ENCODE results near the gene PYGB.

Gene PYGB

DNA sequence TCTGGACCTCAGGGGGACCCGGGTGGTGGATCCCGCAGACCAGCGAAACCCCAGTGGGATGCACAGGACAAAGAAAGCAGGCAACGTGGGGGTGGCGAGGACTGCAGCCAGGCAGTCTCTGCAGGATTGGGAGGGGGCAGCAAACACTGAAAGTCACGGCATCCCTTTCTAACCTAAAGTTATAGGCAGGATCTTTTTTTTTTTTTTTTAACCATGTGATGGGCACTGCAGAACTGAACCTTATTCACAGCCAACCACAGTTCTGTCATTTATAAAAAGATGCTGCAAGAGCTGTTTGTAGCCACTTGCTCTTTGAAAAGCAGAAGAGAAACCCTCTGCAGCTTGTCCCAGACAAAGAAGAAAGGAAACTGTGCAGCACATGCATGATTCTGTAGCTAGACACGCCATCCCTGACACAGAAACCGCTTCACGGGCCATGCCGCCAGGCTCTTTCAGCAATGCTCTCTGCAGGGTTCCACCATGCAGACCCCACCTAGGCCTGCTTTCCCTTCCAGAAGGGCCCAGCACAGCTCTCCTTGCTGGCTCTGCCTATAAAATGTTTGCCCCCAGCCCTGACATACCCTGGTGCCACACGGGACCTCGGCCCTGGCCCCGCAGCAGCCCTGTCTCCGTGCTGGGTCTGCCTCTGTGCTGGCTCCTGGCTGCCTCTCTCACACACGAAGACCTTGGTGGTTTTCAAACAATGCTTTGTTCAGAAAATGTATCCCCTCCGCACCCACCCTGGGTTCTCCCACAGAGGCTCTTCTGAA, 70.8 kb downstream of the PYGB start:
- no peaks in the 10 kb centered on the region for H3K79me1 ChIP-seq (ENCODE audit: low read length)
- no CpG with 5 or more reads among the region's 16 CpGs for WGBS (ENCODE audit: extremely low coverage, insufficient coverage, insufficient read length)
- no peak overlapping the region for H3K9ac ChIP-seq (ENCODE audit: low read length)
- H3K36me3 ChIP-seq (ENCODE audit: control insufficient read depth in 1 of 2, insufficient read depth in 2 of 2, low read length in 2 of 2), result peaks cover 22 to 25% of the 10 kb centered on the region in 2 experiments
- H3K4me3 ChIP-seq (ENCODE audit: low read depth, low read length), result no peak overlapping the region
- H2BK5ac ChIP-seq (ENCODE audit: low read depth, low read length, poor library complexity), result no peak overlapping the region
- H2BK120ac ChIP-seq (ENCODE audit: insufficient read depth, low read length, poor library complexity), result no peak overlapping the region
- no peaks in the 10 kb centered on the region for H3K27me3 ChIP-seq (ENCODE audit: insufficient read depth, low read length)
- H3K4ac ChIP-seq (ENCODE audit: low read depth, low read length), result peak overlapping the region; percentile 25
- no peak overlapping the region for H3K4me2 ChIP-seq (ENCODE audit: low read length)
- no peak overlapping the region for H4K12ac ChIP-seq (ENCODE audit: low read depth, low read length)
- H3K79me2 ChIP-seq (ENCODE audit: control insufficient read depth, insufficient read depth, low read length, poor library complexity), result no peaks in the 10 kb centered on the region
- H4K8ac ChIP-seq (ENCODE audit: low read depth, low read length), result no peak overlapping the region
- H4K91ac ChIP-seq (ENCODE audit: low read depth, low read length), result no peak overlapping the region
- peak in 1 of 2 donors; percentile 13 for DNase-seq
- H3K14ac ChIP-seq (ENCODE audit: low read length), result no peak overlapping the region
- no peaks in the 10 kb centered on the region for H3K9me3 ChIP-seq (ENCODE audit: insufficient read depth, low read depth, low read length)
- H2AFZ ChIP-seq (ENCODE audit: insufficient read depth, low read length, poor library complexity), result no peak overlapping the region
- H3K4me1 ChIP-seq (ENCODE audit: control insufficient read depth in 1 of 2, insufficient read depth in 2 of 2, low read length in 2 of 2), result peaks cover 10 to 20% of the 10 kb centered on the region in 2 experiments
- H2BK12ac ChIP-seq (ENCODE audit: low read length), result no peak overlapping the region
- H3K23ac ChIP-seq (ENCODE audit: low read length), result no peak overlapping the region
- no peak overlapping the region for H3K18ac ChIP-seq (ENCODE audit: low read length)
- no peak overlapping the region for H2AK5ac ChIP-seq (ENCODE audit: low read length)
- H3K27ac ChIP-seq (ENCODE audit: low read depth, low read length), result no peak overlapping the region

GRCh38 chr20:25319241-25320034, 71.6 kb downstream of the PYGB start:
- no peak for DNase-seq
- Histone ChIP-seq H3K4ac (ENCODE audit: low read depth, low read length) (peak overlapping the region; percentile 11), H3K27ac (ENCODE audit: low read depth, low read length) (no peak overlapping the region), H4K91ac (ENCODE audit: low read depth, low read length) (no peak overlapping the region), H3K4me3 (ENCODE audit: low read depth, low read length) (no peak overlapping the region), H4K8ac (ENCODE audit: low read depth, low read length) (no peak overlapping the region), H2BK5ac (ENCODE audit: low read depth, low read length, poor library complexity) (no peak overlapping the region), H3K9me3 (ENCODE audit: insufficient read depth, low read depth, low read length) (no peaks in the 10 kb centered on the region), H3K4me1 (ENCODE audit: control insufficient read depth in 1 of 2, insufficient read depth in 2 of 2, low read length in 2 of 2) (peaks cover 11 to 20% of the 10 kb centered on the region in 2 experiments), H3K27me3 (ENCODE audit: insufficient read depth, low read length) (no peaks in the 10 kb centered on the region), H3K14ac (ENCODE audit: low read length) (no peak overlapping the region), H3K79me2 (ENCODE audit: control insufficient read depth, insufficient read depth, low read length, poor library complexity) (peaks cover 2% of the 10 kb centered on the region), H2BK120ac (ENCODE audit: insufficient read depth, low read length, poor library complexity) (no peak overlapping the region), H3K18ac (ENCODE audit: low read length) (peak overlapping the region; percentile 25), H3K23ac (ENCODE audit: low read length) (no peak overlapping the region), H2AFZ (ENCODE audit: insufficient read depth, low read length, poor library complexity) (no peak overlapping the region), H3K36me3 (ENCODE audit: control insufficient read depth in 1 of 2, insufficient read depth in 2 of 2, low read length in 2 of 2) (peaks cover 22 to 25% of the 10 kb centered on the region in 2 experiments), H4K12ac (ENCODE audit: low read depth, low read length) (no peak overlapping the region), H3K4me2 (ENCODE audit: low read length) (no peak overlapping the region), H3K9ac (ENCODE audit: low read length) (no peak overlapping the region), H2AK5ac (ENCODE audit: low read length) (no peak overlapping the region), H3K79me1 (ENCODE audit: low read length) (no peaks in the 10 kb centered on the region), H2BK12ac (ENCODE audit: low read length) (no peak overlapping the region)
- no CpG with 5 or more reads among the region's 11 CpGs for WGBS (ENCODE audit: extremely low coverage, insufficient coverage, insufficient read length)

DNA sequence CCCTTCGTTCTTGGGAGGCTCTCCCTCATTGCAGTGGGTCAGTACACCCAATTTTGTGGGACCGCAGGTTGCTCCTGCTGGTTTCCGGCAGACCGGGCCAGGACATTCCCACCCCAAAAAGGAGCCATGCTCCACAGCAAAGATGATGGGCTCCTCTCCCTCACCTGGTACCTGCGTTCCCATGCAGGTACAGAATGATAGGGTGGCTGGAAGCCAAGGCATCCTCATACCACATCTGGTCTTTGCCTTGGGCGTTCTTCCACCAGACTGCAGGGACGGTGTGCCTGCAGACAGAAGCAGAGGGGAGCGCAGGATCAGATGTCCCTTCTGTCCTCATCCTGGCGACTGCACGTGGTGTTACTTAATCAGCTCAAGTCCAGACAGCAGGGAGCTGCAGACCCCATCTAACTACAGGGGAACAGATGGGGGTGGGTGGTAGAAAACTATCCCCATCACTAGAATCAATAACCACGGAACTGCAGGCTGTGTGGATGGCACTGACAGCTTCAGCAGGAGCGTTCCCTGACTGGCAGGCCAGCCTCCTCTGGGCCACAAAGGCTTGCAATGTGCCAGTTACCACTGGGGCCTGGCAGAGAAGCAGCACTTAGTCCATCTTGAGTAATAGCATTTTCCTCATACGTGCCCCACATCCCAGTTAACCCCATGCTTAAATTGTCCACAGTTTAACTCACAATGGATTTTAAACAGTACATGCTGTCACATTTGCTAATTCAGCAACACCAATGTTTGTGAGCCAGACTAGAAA, 72.3 kb downstream of the PYGB start:
- H3K18ac ChIP-seq (ENCODE audit: low read length), result peak overlapping the region; percentile 25
- no peak overlapping the region for H2BK120ac ChIP-seq (ENCODE audit: insufficient read depth, low read length, poor library complexity)
- H2AK5ac ChIP-seq (ENCODE audit: low read length), result no peak overlapping the region
- H2BK5ac ChIP-seq (ENCODE audit: low read depth, low read length, poor library complexity), result no peak overlapping the region
- H2AFZ ChIP-seq (ENCODE audit: insufficient read depth, low read length, poor library complexity), result no peak overlapping the region
- peaks cover 11 to 21% of the 10 kb centered on the region in 2 experiments for H3K4me1 ChIP-seq (ENCODE audit: control insufficient read depth in 1 of 2, insufficient read depth in 2 of 2, low read length in 2 of 2)
- peak overlapping the region; percentile 32 for H3K4me3 ChIP-seq (ENCODE audit: low read depth, low read length)
- no peaks in the 10 kb centered on the region for H3K27me3 ChIP-seq (ENCODE audit: insufficient read depth, low read length)
- no peak overlapping the region for H3K27ac ChIP-seq (ENCODE audit: low read depth, low read length)
- H3K79me2 ChIP-seq (ENCODE audit: control insufficient read depth, insufficient read depth, low read length, poor library complexity), result peaks cover 2% of the 10 kb centered on the region
- no CpG with 5 or more reads among the region's 13 CpGs for WGBS (ENCODE audit: extremely low coverage, insufficient coverage, insufficient read length)
- H2BK12ac ChIP-seq (ENCODE audit: low read length), result no peak overlapping the region
- H3K9ac ChIP-seq (ENCODE audit: low read length), result no peak overlapping the region
- H3K4ac ChIP-seq (ENCODE audit: low read depth, low read length), result no peak overlapping the region
- no peak overlapping the region for H3K14ac ChIP-seq (ENCODE audit: low read length)
- H4K8ac ChIP-seq (ENCODE audit: low read depth, low read length), result no peak overlapping the region
- H3K23ac ChIP-seq (ENCODE audit: low read length), result no peak overlapping the region
- peaks cover 22 to 23% of the 10 kb centered on the region in 2 experiments for H3K36me3 ChIP-seq (ENCODE audit: control insufficient read depth in 1 of 2, insufficient read depth in 2 of 2, low read length in 2 of 2)
- H3K4me2 ChIP-seq (ENCODE audit: low read length), result no peak overlapping the region
- no peak overlapping the region for H4K12ac ChIP-seq (ENCODE audit: low read depth, low read length)
- no peaks in the 10 kb centered on the region for H3K79me1 ChIP-seq (ENCODE audit: low read length)
- H3K9me3 ChIP-seq (ENCODE audit: insufficient read depth, low read depth, low read length), result no peaks in the 10 kb centered on the region
- no peak for DNase-seq
- no peak overlapping the region for H4K91ac ChIP-seq (ENCODE audit: low read depth, low read length)

DNA sequence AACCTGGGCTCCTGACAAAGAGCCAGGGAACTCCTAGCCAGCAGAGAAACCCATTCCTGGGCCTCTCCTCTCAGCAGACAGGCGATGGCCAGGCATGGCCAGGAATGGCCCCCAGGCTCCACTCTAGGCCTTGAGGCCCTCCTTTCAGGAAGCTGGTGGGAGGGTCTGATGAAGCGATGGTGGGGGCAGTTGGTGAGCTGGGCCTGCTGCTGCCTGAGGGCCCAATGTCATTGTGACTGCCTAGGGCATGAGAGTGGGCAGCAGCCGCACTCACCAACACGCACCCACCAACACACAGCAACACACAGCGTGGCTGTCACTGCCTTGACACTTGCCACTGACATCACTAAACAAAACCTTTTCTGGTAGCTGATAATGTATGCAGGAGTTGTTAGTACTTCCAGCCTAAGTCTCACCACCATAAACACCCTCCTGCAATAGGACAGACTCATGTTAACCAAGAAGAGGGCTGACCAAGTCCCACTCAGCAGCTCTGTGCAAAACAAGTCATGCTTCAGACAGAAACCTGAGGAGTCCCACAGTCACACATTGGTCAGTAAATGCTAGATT, 73.5 kb downstream of the PYGB start:
- Histone ChIP-seq H3K23ac (ENCODE audit: low read length) (no peak overlapping the region), H4K12ac (ENCODE audit: low read depth, low read length) (no peak overlapping the region), H2AK5ac (ENCODE audit: low read length) (no peak overlapping the region), H4K91ac (ENCODE audit: low read depth, low read length) (no peak overlapping the region), H3K79me2 (ENCODE audit: control insufficient read depth, insufficient read depth, low read length, poor library complexity) (peaks cover 2% of the 10 kb centered on the region), H3K9ac (ENCODE audit: low read length) (no peak overlapping the region), H2BK5ac (ENCODE audit: low read depth, low read length, poor library complexity) (no peak overlapping the region), H3K4me3 (ENCODE audit: low read depth, low read length) (no peak overlapping the region), H3K14ac (ENCODE audit: low read length) (no peak overlapping the region), H3K79me1 (ENCODE audit: low read length) (no peaks in the 10 kb centered on the region), H3K18ac (ENCODE audit: low read length) (no peak overlapping the region), H2AFZ (ENCODE audit: insufficient read depth, low read length, poor library complexity) (no peak overlapping the region), H3K4ac (ENCODE audit: low read depth, low read length) (no peak overlapping the region), H3K4me1 (ENCODE audit: control insufficient read depth in 1 of 2, insufficient read depth in 2 of 2, low read length in 2 of 2) (peaks cover 14 to 19% of the 10 kb centered on the region in 2 experiments), H3K27me3 (ENCODE audit: insufficient read depth, low read length) (no peaks in the 10 kb centered on the region), H4K8ac (ENCODE audit: low read depth, low read length) (no peak overlapping the region), H3K9me3 (ENCODE audit: insufficient read depth, low read depth, low read length) (no peaks in the 10 kb centered on the region), H2BK120ac (ENCODE audit: insufficient read depth, low read length, poor library complexity) (no peak overlapping the region), H3K36me3 (ENCODE audit: control insufficient read depth in 1 of 2, insufficient read depth in 2 of 2, low read length in 2 of 2) (peaks cover 18 to 25% of the 10 kb centered on the region in 2 experiments), H2BK12ac (ENCODE audit: low read length) (no peak overlapping the region), H3K27ac (ENCODE audit: low read depth, low read length) (no peak overlapping the region), H3K4me2 (ENCODE audit: low read length) (no peak overlapping the region)
- DNase-seq, result no peak
- no CpG with 5 or more reads among the region's 5 CpGs for WGBS (ENCODE audit: extremely low coverage, insufficient coverage, insufficient read length)

Measured in trophoblast cell (in vitro differentiated cells and primary cell).